ENCODE results near the gene AFF3.
"Not testable (repeated sequence)": the region's sequence is repeated elsewhere in the genome, so short reads cannot be mapped to it uniquely, and the experiment has no call there.

The AFF3 gene

GRCh38 chr2:100145893-100146656 is 3.7 kb upstream of the AFF3 start:
- DNase-seq, result no peak

GRCh38 chr2:100143286-100143685 is 896 bp upstream of the AFF3 start:
- no peak for DNase-seq

GRCh38 chr2:100141906-100142305 is 484 bp downstream of the AFF3 start:
- no peak for DNase-seq

GRCh38 chr2:100140582-100140981 is 1.8 kb downstream of the AFF3 start:
- DNase-seq, result no peak

GRCh38 chr2:100137866-100138570 is 4.4 kb downstream of the AFF3 start:
- no peak for DNase-seq

- DNase-seq, result no peak
Observed at GRCh38 chr2:100137318-100137717, 5.1 kb downstream of the AFF3 start.

- DNase-seq, result no peak
Observed at GRCh38 chr2:100136310-100136709, 6.1 kb downstream of the AFF3 start.

GRCh38 chr2:100135415-100135814 is 7.0 kb downstream of the AFF3 start:
- no peak for DNase-seq

- DNase-seq, result no peak
Observed at GRCh38 chr2:100130595-100131391, 11.6 kb downstream of the AFF3 start.

- DNase-seq, result no peak
Observed at GRCh38 chr2:100126897-100127401, 15.4 kb downstream of the AFF3 start.

- peak in 1 of 51 donors; percentile 3 for DNase-seq
Observed at GRCh38 chr2:100126201-100126600, 16.2 kb downstream of the AFF3 start.

- no peak for DNase-seq
Observed at GRCh38 chr2:100125626-100126025, 16.8 kb downstream of the AFF3 start.

- no peak for DNase-seq
Observed at GRCh38 chr2:100124761-100125160, 17.6 kb downstream of the AFF3 start.

- no peak for DNase-seq
Observed at GRCh38 chr2:100121124-100121718, 21.2 kb downstream of the AFF3 start.

- DNase-seq, result no peak
Observed at GRCh38 chr2:100119235-100119634, 23.2 kb downstream of the AFF3 start.

GRCh38 chr2:100113990-100114433 is 28.4 kb downstream of the AFF3 start:
- DNase-seq, result no peak

GRCh38 chr2:100110614-100111000 is 31.8 kb downstream of the AFF3 start:
- DNase-seq, result no peak

GRCh38 chr2:100109986-100110613 is 32.3 kb downstream of the AFF3 start:
- DNase-seq, result no peak

GRCh38 chr2:100108648-100109020 is 33.8 kb downstream of the AFF3 start:
- not testable (repeated sequence) for DNase-seq

GRCh38 chr2:100107906-100108647 is 34.3 kb downstream of the AFF3 start:
- DNase-seq, result no peak
